ENCODE results near the gene RBMS3. TPM values are rescaled to one million over a fixed set of nuclear protein-coding genes. Genes with fewer than 3 reads are reported as not detected.

Gene RBMS3
- total and polyA plus RNA-seq, 2 donors (not counting 1 experiment from before 2014, with no cell fraction given), result 26.9 to 68.4 TPM

DNA sequence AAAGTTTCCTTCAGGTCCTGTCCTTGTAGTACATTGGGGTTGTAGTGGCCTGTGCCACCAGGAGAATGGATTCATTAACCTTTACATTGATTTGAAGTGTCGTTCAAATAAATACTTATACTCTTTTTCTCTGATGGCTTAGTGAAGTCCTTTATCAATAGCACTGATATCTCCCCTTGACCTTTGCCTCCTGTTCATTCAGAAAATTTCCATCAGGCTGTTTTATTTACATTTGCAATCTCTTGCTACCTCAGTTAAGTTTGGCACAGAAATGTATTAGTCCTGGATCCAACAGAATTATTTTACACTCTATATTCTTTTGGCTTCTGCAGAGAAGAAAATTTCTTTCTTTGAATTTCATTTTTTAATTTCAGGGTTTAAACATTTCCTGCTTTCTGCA, 497.0 kb downstream of the RBMS3 start:
- Histone ChIP-seq H3K36me3 (ENCODE audit: control insufficient read depth, insufficient read depth, low read length) (no peaks in the 10 kb centered on the region), H3K27ac (ENCODE audit: insufficient read depth, low read length) (no peak overlapping the region), H3K4me1 (ENCODE audit: control insufficient read depth, extremely low read depth, insufficient read depth, low read length) (no peaks in the 10 kb centered on the region), H3K4me3 (replicated peaks in 1 of 4; ENCODE audit: control extremely low read depth in 1 of 4, insufficient read depth in 1 of 4, low read depth in 3 of 4, low read length in 4 of 4) (no peak overlapping the region), H3K79me2 (ENCODE audit: control insufficient read depth, insufficient read depth, low read length) (no peaks in the 10 kb centered on the region), H3K9me3 (ENCODE audit: control insufficient read depth, insufficient read depth, low read depth, low read length) (no peaks in the 10 kb centered on the region), H3K9ac (ENCODE audit: insufficient read depth, low read length) (no peak overlapping the region), H3K4me2 (ENCODE audit: extremely low read depth, insufficient read depth, low read length) (no peak overlapping the region), H4K20me1 (ENCODE audit: control insufficient read depth, extremely low read depth, insufficient read depth, low read length) (no peaks in the 10 kb centered on the region), H2AFZ (ENCODE audit: low read length) (no peak overlapping the region), H3K27me3 (ENCODE audit: control insufficient read depth, insufficient read depth, low read length) (no peaks in the 10 kb centered on the region)
- no peak for DNase-seq (ENCODE audit: low read depth in 2 of 2)
- TF ChIP-seq EZH2 (IDR thresholded peaks at IDR 0.05; ENCODE audit: low read length, missing control alignments), result no peak
- TF ChIP-seq, protein P1, sequence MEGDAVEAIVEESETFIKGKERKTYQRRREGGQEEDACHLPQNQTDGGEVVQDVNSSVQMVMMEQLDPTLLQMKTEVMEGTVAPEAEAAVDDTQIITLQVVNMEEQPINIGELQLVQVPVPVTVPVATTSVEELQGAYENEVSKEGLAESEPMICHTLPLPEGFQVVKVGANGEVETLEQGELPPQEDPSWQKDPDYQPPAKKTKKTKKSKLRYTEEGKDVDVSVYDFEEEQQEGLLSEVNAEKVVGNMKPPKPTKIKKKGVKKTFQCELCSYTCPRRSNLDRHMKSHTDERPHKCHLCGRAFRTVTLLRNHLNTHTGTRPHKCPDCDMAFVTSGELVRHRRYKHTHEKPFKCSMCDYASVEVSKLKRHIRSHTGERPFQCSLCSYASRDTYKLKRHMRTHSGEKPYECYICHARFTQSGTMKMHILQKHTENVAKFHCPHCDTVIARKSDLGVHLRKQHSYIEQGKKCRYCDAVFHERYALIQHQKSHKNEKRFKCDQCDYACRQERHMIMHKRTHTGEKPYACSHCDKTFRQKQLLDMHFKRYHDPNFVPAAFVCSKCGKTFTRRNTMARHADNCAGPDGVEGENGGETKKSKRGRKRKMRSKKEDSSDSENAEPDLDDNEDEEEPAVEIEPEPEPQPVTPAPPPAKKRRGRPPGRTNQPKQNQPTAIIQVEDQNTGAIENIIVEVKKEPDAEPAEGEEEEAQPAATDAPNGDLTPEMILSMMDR (conservative IDR thresholded peaks at IDR 0.05 in 1 of 2, IDR thresholded peaks at IDR 0.05 in 1 of 2; ENCODE audit: low read depth in 1 of 2, low read length in 2 of 2), result no peak

GRCh38 chr3:29789686-29790085, 508.8 kb downstream of the RBMS3 start:
- Histone ChIP-seq H4K20me1 (ENCODE audit: control insufficient read depth, extremely low read depth, insufficient read depth, low read length) (no peaks in the 10 kb centered on the region), H3K27ac (ENCODE audit: insufficient read depth, low read length) (no peak overlapping the region), H3K27me3 (ENCODE audit: control insufficient read depth, insufficient read depth, low read length) (no peaks in the 10 kb centered on the region), H3K36me3 (ENCODE audit: control insufficient read depth, insufficient read depth, low read length) (no peaks in the 10 kb centered on the region), H2AFZ (ENCODE audit: low read length) (no peak overlapping the region), H3K9ac (ENCODE audit: insufficient read depth, low read length) (no peak overlapping the region), H3K4me3 (replicated peaks in 1 of 4; ENCODE audit: control extremely low read depth in 1 of 4, insufficient read depth in 1 of 4, low read depth in 3 of 4, low read length in 4 of 4) (no peak overlapping the region), H3K9me3 (ENCODE audit: control insufficient read depth, insufficient read depth, low read depth, low read length) (no peaks in the 10 kb centered on the region), H3K4me1 (ENCODE audit: control insufficient read depth, extremely low read depth, insufficient read depth, low read length) (no peaks in the 10 kb centered on the region), H3K4me2 (ENCODE audit: extremely low read depth, insufficient read depth, low read length) (no peak overlapping the region), H3K79me2 (ENCODE audit: control insufficient read depth, insufficient read depth, low read length) (no peaks in the 10 kb centered on the region)
- TF ChIP-seq, protein P1 (conservative IDR thresholded peaks at IDR 0.05 in 1 of 2, IDR thresholded peaks at IDR 0.05 in 1 of 2; ENCODE audit: low read depth in 1 of 2, low read length in 2 of 2), result no peak
- TF ChIP-seq EZH2 (IDR thresholded peaks at IDR 0.05; ENCODE audit: low read length, missing control alignments), result no peak
- DNase-seq (ENCODE audit: low read depth in 2 of 2), result peak; percentile 15 to 39

- Histone ChIP-seq H3K27ac (ENCODE audit: insufficient read depth, low read length) (no peak overlapping the region), H3K4me2 (ENCODE audit: extremely low read depth, insufficient read depth, low read length) (no peak overlapping the region), H3K9ac (ENCODE audit: insufficient read depth, low read length) (no peak overlapping the region), H3K36me3 (ENCODE audit: control insufficient read depth, insufficient read depth, low read length) (no peaks in the 10 kb centered on the region), H3K4me3 (replicated peaks in 1 of 4; ENCODE audit: control extremely low read depth in 1 of 4, insufficient read depth in 1 of 4, low read depth in 3 of 4, low read length in 4 of 4) (no peak overlapping the region), H4K20me1 (ENCODE audit: control insufficient read depth, extremely low read depth, insufficient read depth, low read length) (no peaks in the 10 kb centered on the region), H2AFZ (ENCODE audit: low read length) (no peak overlapping the region), H3K9me3 (ENCODE audit: control insufficient read depth, insufficient read depth, low read depth, low read length) (no peaks in the 10 kb centered on the region), H3K27me3 (ENCODE audit: control insufficient read depth, insufficient read depth, low read length) (no peaks in the 10 kb centered on the region), H3K4me1 (ENCODE audit: control insufficient read depth, extremely low read depth, insufficient read depth, low read length) (no peaks in the 10 kb centered on the region), H3K79me2 (ENCODE audit: control insufficient read depth, insufficient read depth, low read length) (no peaks in the 10 kb centered on the region)
- no peak for DNase-seq (ENCODE audit: low read depth in 2 of 2)
- TF ChIP-seq, protein P1 (conservative IDR thresholded peaks at IDR 0.05 in 1 of 2, IDR thresholded peaks at IDR 0.05 in 1 of 2; ENCODE audit: low read depth in 1 of 2, low read length in 2 of 2), result no peak
- TF ChIP-seq EZH2 (IDR thresholded peaks at IDR 0.05; ENCODE audit: low read length, missing control alignments), result no peak
Observed at GRCh38 chr3:29796808-29797207, 515.9 kb downstream of the RBMS3 start.
